ENCODE measurements around the gene TSR1. TPM values are rescaled to one million over a fixed set of nuclear protein-coding genes. Genes with fewer than 3 reads are reported as not detected.

TSR1 gene
- total and polyA plus RNA-seq, 9 donors = 11.3 to 31.0 (median 23.2) TPM

GRCh38 chr17:2335726-2336214, 487 bp downstream of the TSR1 start:
- Histone ChIP-seq H3K27ac (peak overlapping the region in 1 of 2 donors; percentile 73), H3K4me3 (peak overlapping the region; percentile 76), H3K27me3 (no peaks in the 10 kb centered on the region), H3K9me3 (no peaks in the 10 kb centered on the region), H3K4me1 (ENCODE audit: insufficient read depth) (peaks cover 5% of the 10 kb centered on the region), H3K36me3 (no peaks in the 10 kb centered on the region)
- no peak for TF ChIP-seq EP300 (IDR thresholded peaks at IDR 0.05)
- TF ChIP-seq CTCF (IDR thresholded peaks at IDR 0.05) = no peak
- TF ChIP-seq POLR2A (IDR thresholded peaks at IDR 0.05) = no peak
- WGBS, 3 donors = 0 to 3% (median 1%) methylated on average over 17 of the region's 17 CpGs
- peak in 3 of 5 donors; percentile 42 to 53 (median 46) for DNase-seq
- intact Hi-C loops (cut with DNase I) = no loop called here

- Histone ChIP-seq H3K9me3 (no peaks in the 10 kb centered on the region), H3K27me3 (no peaks in the 10 kb centered on the region), H3K27ac (no peak overlapping the region), H3K4me3 (no peak overlapping the region), H3K4me1 (ENCODE audit: insufficient read depth) (peaks cover 3% of the 10 kb centered on the region), H3K36me3 (no peaks in the 10 kb centered on the region)
- WGBS, 3 donors = 51 to 82% (median 68%) methylated on average over 3 of the region's 3 CpGs
- no peak for DNase-seq
- no peak for TF ChIP-seq CTCF (IDR thresholded peaks at IDR 0.05)
- TF ChIP-seq POLR2A (IDR thresholded peaks at IDR 0.05) = no peak
- no peak for TF ChIP-seq EP300 (IDR thresholded peaks at IDR 0.05)
- intact Hi-C loops (cut with DNase I) = no loop called here
Observed at GRCh38 chr17:2331303-2331702, 5.0 kb downstream of the TSR1 start.

GRCh38 chr17:2323629-2324314, 12.5 kb downstream of the TSR1 start:
- no peak for DNase-seq
- Histone ChIP-seq H3K4me3 (no peak overlapping the region), H3K9me3 (no peaks in the 10 kb centered on the region), H3K27me3 (no peaks in the 10 kb centered on the region), H3K27ac (no peak overlapping the region), H3K36me3 (no peaks in the 10 kb centered on the region), H3K4me1 (ENCODE audit: insufficient read depth) (no peaks in the 10 kb centered on the region)
- intact Hi-C loops (cut with DNase I) = no loop called here
- 79 to 84% (median 81%) methylated on average over 2 of the region's 2 CpGs for WGBS, 3 donors
- no peak for TF ChIP-seq EP300 (IDR thresholded peaks at IDR 0.05)
- no peak for TF ChIP-seq POLR2A (IDR thresholded peaks at IDR 0.05)
- TF ChIP-seq CTCF (IDR thresholded peaks at IDR 0.05) = no peak

- Histone ChIP-seq H3K27ac (no peak overlapping the region), H3K27me3 (no peaks in the 10 kb centered on the region), H3K36me3 (no peaks in the 10 kb centered on the region), H3K9me3 (no peaks in the 10 kb centered on the region), H3K4me1 (ENCODE audit: insufficient read depth) (no peaks in the 10 kb centered on the region), H3K4me3 (no peak overlapping the region)
- intact Hi-C loops (cut with DNase I) = no loop called here
- WGBS, 3 donors = 53 to 71% (median 69%) methylated on average over 1 of the region's 1 CpG
- DNase-seq = no peak
- TF ChIP-seq EP300 (IDR thresholded peaks at IDR 0.05) = no peak
- no peak for TF ChIP-seq POLR2A (IDR thresholded peaks at IDR 0.05)
- TF ChIP-seq CTCF (IDR thresholded peaks at IDR 0.05) = no peak
Observed at GRCh38 chr17:2321399-2321798, 14.9 kb downstream of the TSR1 start.

All from ovary (tissue), 9 donors.